H1 (cell line): ENCODE measurements around the gene ATG5. TPM values are rescaled to one million over a fixed set of nuclear protein-coding genes. Genes with fewer than 3 reads are reported as not detected.

Experiments
- CTCF ChIA-PET: fragments of 300-600 bp; sonication (Branson Sonifier 250); formaldehyde crosslinking; loops from one replicate; lab custom pipeline; 2021; ENCODE audit not compliant: partially characterized antibody; lab: Charles Lee
- POLR2A ChIA-PET: fragments of 300-600 bp; sonication (Branson Sonifier 250); formaldehyde crosslinking; loops from one replicate; lab custom pipeline; 2021; ENCODE audit warnings: inconsistent platforms; ENCODE audit not compliant: partially characterized antibody; lab: Charles Lee
- DNase-seq, 2 experiments: peaks; one replicate each; pipeline versions ENCODE4 v3.0.0 to v3.0.0-alpha.2; 2010 to 2022; ENCODE audit warnings: low spot score in 2 of 2, low read depth in 1 of 2, mixed read lengths in 1 of 2
- FAIRE-seq: peaks from 2 replicates; lab custom pipeline; 2011; peaks lifted over from hg19 to GRCh38; lab: Jason Lieb, UNC
- H2AFZ ChIP-seq: 2 replicates; pipeline ENCODE4 v1.8.1; 2012; ENCODE audit warnings: low read length, inconsistent platforms
- H2AK5ac ChIP-seq: 2 replicates; pipeline ENCODE4 v1.6.1; 2013; ENCODE audit warnings: low read depth, low read length
- H2BK120ac ChIP-seq: replicated peaks from 2 replicates; pipeline ENCODE3; 2013; ENCODE audit warnings: low read depth, low read length, inconsistent platforms
- H2BK12ac ChIP-seq: 2 replicates; pipeline ENCODE4 v1.6.1; 2013; ENCODE audit warnings: low read depth, low read length
- H2BK15ac ChIP-seq: 2 replicates; pipeline ENCODE4 v1.6.1; 2013; ENCODE audit warnings: low read length
- H2BK20ac ChIP-seq: 2 replicates; pipeline ENCODE4 v1.6.1; 2013; ENCODE audit warnings: low read length
- H2BK5ac ChIP-seq: 2 replicates; pipeline ENCODE4 v1.6.1; 2013; ENCODE audit warnings: low read depth, low read length
- H3K14ac ChIP-seq: 2 replicates; pipeline ENCODE4 v1.6.1; 2013; ENCODE audit warnings: inconsistent platforms; ENCODE audit not compliant: insufficient read length
- H3K18ac ChIP-seq: 2 replicates; pipeline ENCODE4 v1.6.1; 2013; ENCODE audit warnings: low read length; ENCODE audit errors: extremely low read depth
- H3K23ac ChIP-seq: 2 replicates; pipeline ENCODE4 v1.6.1; 2013; ENCODE audit warnings: inconsistent platforms; ENCODE audit not compliant: insufficient read length
- H3K23me2 ChIP-seq: 2 replicates; pipeline ENCODE4 v1.6.1; 2013; ENCODE audit warnings: low read depth, low read length
- H3K27ac ChIP-seq: 2 replicates; pipeline ENCODE4 v1.6.1; 2011; ENCODE audit warnings: low read depth, low read length, inconsistent platforms
- H3K27me3 ChIP-seq, 4 experiments: replicated peaks in 1 of 4; 1 replicate in 1 of 4; 2 replicates in 3 of 4; pipeline versions ENCODE4 v1.6.1 to v1.8.1; 2011 to 2013; ENCODE audit warnings: low read length in 3 of 4, mild to moderate bottlenecking in 3 of 4, inconsistent platforms in 2 of 4, mixed read lengths in 2 of 4, moderate library complexity in 1 of 4; ENCODE audit not compliant: control insufficient read depth in 3 of 4, insufficient read depth in 3 of 4; ENCODE audit errors: extremely low read depth in 1 of 4
- H3K36me3 ChIP-seq, 4 experiments: 2 replicates each; pipeline versions ENCODE4 v1.6.1 to v1.8.1; 2011 to 2013; ENCODE audit warnings: mild to moderate bottlenecking in 4 of 4, low read length in 3 of 4, moderate library complexity in 2 of 4, control low read depth in 1 of 4, inconsistent platforms in 1 of 4; ENCODE audit not compliant: insufficient read depth in 4 of 4, control insufficient read depth in 2 of 4
- H3K4ac ChIP-seq: replicated peaks from 2 replicates; pipeline ENCODE3; 2013; ENCODE audit warnings: low read length, low read depth, mixed read lengths, inconsistent platforms; ENCODE audit not compliant: insufficient read length
- H3K4me1 ChIP-seq, 4 experiments: replicated peaks in 1 of 4; 1 replicate in 1 of 4; 2 replicates in 3 of 4; pipeline versions ENCODE4 v1.6.1 to v1.8.1; 2011 to 2013; ENCODE audit warnings: low read length in 3 of 4, inconsistent platforms in 2 of 4, mixed read lengths in 1 of 4; ENCODE audit not compliant: insufficient read depth in 4 of 4, control insufficient read depth in 3 of 4
- H3K4me2 ChIP-seq, 2 experiments: 2 replicates each; pipeline versions ENCODE4 v1.6.1 to v1.8.1; 2011 to 2013; ENCODE audit warnings: low read depth in 2 of 2, low read length in 2 of 2, control low read depth in 1 of 2, inconsistent platforms in 1 of 2, mild to moderate bottlenecking in 1 of 2; ENCODE audit not compliant: insufficient read depth in 1 of 2
- H3K4me3 ChIP-seq, 4 experiments: fragments of 200-600, 300-600 bp in 1 of 4; sonication (generic), shearing (Covaris generic), sonication (Bioruptor Twin) in 1 of 4; 2 replicates each; pipeline versions ENCODE4 v1.5.1 to v1.8.1; 2011 to 2016; ENCODE audit warnings: low read length in 4 of 4, low read depth in 3 of 4, control low read depth in 2 of 4, inconsistent platforms in 2 of 4, mild to moderate bottlenecking in 2 of 4, mixed read lengths in 1 of 4, moderate library complexity in 1 of 4; ENCODE audit not compliant: insufficient read depth in 2 of 4; ENCODE audit errors: extremely low read depth in 1 of 4
- H3K56ac ChIP-seq: replicated peaks from 2 replicates; pipeline ENCODE3; 2013; ENCODE audit warnings: low read depth, mild to moderate bottlenecking, mixed read lengths, low read length, inconsistent platforms; ENCODE audit not compliant: insufficient read length
- H3K79me1 ChIP-seq: 2 replicates; pipeline ENCODE4 v1.6.1; 2013; ENCODE audit warnings: low read depth, low read length, control low read depth
- H3K79me2 ChIP-seq, 2 experiments: 2 replicates each; pipeline versions ENCODE4 v1.6.1 to v1.8.1; 2012 to 2013; ENCODE audit warnings: low read length in 2 of 2, mild to moderate bottlenecking in 2 of 2, inconsistent platforms in 1 of 2; ENCODE audit not compliant: insufficient read depth in 2 of 2, control insufficient read depth in 1 of 2
- H3K9ac ChIP-seq, 4 experiments: replicated peaks in 1 of 4; 1 replicate in 1 of 4; 2 replicates in 3 of 4; pipeline versions ENCODE4 v1.6.1 to v1.8.1; 2011 to 2013; ENCODE audit warnings: low read depth in 3 of 4, low read length in 3 of 4, control low read depth in 2 of 4, mild to moderate bottlenecking in 2 of 4, moderate library complexity in 2 of 4, inconsistent platforms in 1 of 4; ENCODE audit errors: extremely low read depth in 1 of 4
- H3K9me3 ChIP-seq, 2 experiments: 2 replicates each; pipeline versions ENCODE4 v1.6.1 to v1.8.1; 2012 to 2013; ENCODE audit warnings: mild to moderate bottlenecking in 2 of 2, moderate library complexity in 2 of 2, control low read depth in 1 of 2, inconsistent platforms in 1 of 2, low read depth in 1 of 2, low read length in 1 of 2, mixed read lengths in 1 of 2; ENCODE audit not compliant: insufficient read depth in 2 of 2
- H4K20me1 ChIP-seq, 2 experiments: replicated peaks in 1 of 2; 2 replicates each; pipeline versions ENCODE3 to v1.8.1; 2011 to 2013; ENCODE audit warnings: inconsistent platforms in 2 of 2, low read length in 2 of 2, mild to moderate bottlenecking in 1 of 2; ENCODE audit not compliant: insufficient read depth in 2 of 2, control insufficient read depth in 1 of 2
- H4K5ac ChIP-seq: 2 replicates; pipeline ENCODE4 v1.6.1; 2013; ENCODE audit warnings: low read length, low read depth, mixed read lengths, inconsistent platforms; ENCODE audit not compliant: insufficient read length
- H4K8ac ChIP-seq: 2 replicates; pipeline ENCODE4 v1.8.0; 2013; ENCODE audit warnings: mild to moderate bottlenecking, moderate library complexity, low read length, inconsistent platforms; ENCODE audit not compliant: insufficient read depth; ENCODE audit errors: extremely low read depth
- H4K91ac ChIP-seq: replicated peaks from 2 replicates; pipeline ENCODE3; 2013; ENCODE audit warnings: low read length, mixed read lengths, inconsistent platforms; ENCODE audit not compliant: insufficient read length
- ATF2 ChIP-seq: IDR thresholded peaks from 2 replicates; pipeline ENCODE4 v1.6.1; 2012; ENCODE audit warnings: low read length, inconsistent platforms
- EP300 ChIP-seq, 2 experiments: IDR thresholded peaks; 1 replicate in 1 of 2; 2 replicates in 1 of 2; pipeline ENCODE4 v1.6.1; 2011 to 2012; ENCODE audit warnings: low read depth in 2 of 2, low read length in 2 of 2, mild to moderate bottlenecking in 2 of 2, borderline replicate concordance in 1 of 2, inconsistent platforms in 1 of 2, moderate library complexity in 1 of 2
- GABPA ChIP-seq: IDR thresholded peaks from 2 replicates; pipeline ENCODE4 v1.6.1; 2011; ENCODE audit warnings: mild to moderate bottlenecking, low read length, moderate library complexity, borderline replicate concordance; ENCODE audit not compliant: insufficient read depth
- YY1 ChIP-seq: IDR thresholded peaks from 2 replicates; pipeline ENCODE4 v1.6.1; 2011; ENCODE audit warnings: low read depth, mild to moderate bottlenecking, low read length
- WGBS, 2 experiments: shearing (Covaris generic) in 1 of 2; methylation state at CpG; one replicate each; pipeline versions ENCODE4 v1.1.6 to v1.1.7; 2013 to 2015; ENCODE audit warnings: low lambda C conversion rate in 2 of 2, mixed read lengths in 2 of 2, inconsistent platforms in 1 of 2, low coverage in 1 of 2, missing lambda C conversion rate in 1 of 2; ENCODE audit not compliant: insufficient replicate concordance in 2 of 2, insufficient coverage in 1 of 2, insufficient read length in 1 of 2; ENCODE audit errors: extremely low coverage in 1 of 2, missing lambda C conversion rate in 1 of 2; 5-methylcytosine and 5-hydroxymethylcytosine counted together
- polyA plus RNA-seq, 7 experiments: library from polyadenylated mRNA; depleted of rRNA in 3 of 7; stranded (reverse) in 5 of 7; unstranded in 2 of 7; fragments of >200 nt in 5 of 7; fragments of 200-250 nt in 2 of 7; gene quantifications; 1 replicate in 5 of 7; 2 replicates in 1 of 7; 4 replicates in 1 of 7; pipeline versions ENCODE4 v1.2.1 to v1.2.3, GENCODE V29; 2011 to 2013; ENCODE audit warnings: missing spikeins in 2 of 7, mixed read lengths in 2 of 7
- total RNA-seq: library from RNA; stranded (reverse); fragmentation: NEBNext Ultra II Directional; extraction: Animal tissue kit (Norgen Biotek cat#: 25700); gene quantifications from 2 replicates; pipeline ENCODE4 v1.2.1, GENCODE V29; 2021

The ATG5 gene
- total and polyA plus RNA-seq, 2 of the 8 experiments (the other 6 are each of a cell fraction or from before 2014, with no cell fraction given): 18.2 to 39.0 TPM

DNA sequence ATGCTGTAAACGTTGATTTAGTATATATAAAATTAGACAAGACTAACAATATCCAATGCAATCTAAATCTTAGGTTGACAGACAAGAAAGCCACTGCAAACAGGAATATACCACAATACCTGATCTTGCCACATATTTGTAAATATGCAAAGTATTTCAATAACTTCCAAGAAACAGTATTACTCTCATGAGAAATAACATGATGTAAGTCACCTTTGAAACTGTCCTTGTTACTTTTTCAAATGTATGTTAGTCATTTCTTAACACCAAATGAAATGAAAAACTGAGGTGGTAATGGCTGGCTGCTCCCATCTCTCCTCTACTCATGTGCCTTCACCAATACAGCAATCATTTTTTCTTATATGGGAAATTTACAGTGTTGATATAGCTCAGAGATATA lies 118.7 kb downstream of the ATG5 start:
- no peak overlapping the region for H2BK5ac ChIP-seq
- POLR2A ChIA-PET: interaction anchor here (0.6 kb wide), 1 partner anchor 1412 kb away, joined by 3 read pairs; no protein-coding TSS in a partner anchor

More for the DNA sequence above, 118.7 kb downstream of the ATG5 start:
- H3K36me3 ChIP-seq: peaks cover 0 to under 1% (median 0%) of the 10 kb centered on the region in 4 experiments; a peak in 2 of 8 replicates
- CTCF ChIA-PET: interaction anchor here (0.8 to 3.4 kb wide), 3 partner anchors 17 to 65 kb away, joined by 3 to 13 read pairs (median 3); no protein-coding TSS in a partner anchor
- no peak overlapping the region for H3K56ac ChIP-seq
- DNase-seq (no peak), FAIRE-seq (no peak)
- no peak overlapping the region for H4K8ac ChIP-seq
- H2BK12ac ChIP-seq: no peak overlapping the region
- no peaks in the 10 kb centered on the region for H3K23me2 ChIP-seq
- H3K4me1 ChIP-seq: no peaks in the 10 kb centered on the region; a peak in 1 of 7 replicates
- H3K23ac ChIP-seq: no peak overlapping the region
- no peak overlapping the region for H4K91ac ChIP-seq
- no peak overlapping the region for H3K4ac ChIP-seq
- H3K4me3 ChIP-seq: no peak overlapping the region
- no peak overlapping the region for H2BK20ac ChIP-seq
- H2BK120ac ChIP-seq: no peak overlapping the region
- H3K27me3 ChIP-seq: no peaks in the 10 kb centered on the region
- H3K4me2 ChIP-seq: no peak overlapping the region
- no peaks in the 10 kb centered on the region for H3K9me3 ChIP-seq
- no peak overlapping the region for H3K27ac ChIP-seq
- no peak overlapping the region for H2BK15ac ChIP-seq
- no peak overlapping the region for H3K14ac ChIP-seq
- no peak overlapping the region for H4K5ac ChIP-seq
- no peak overlapping the region for H3K18ac ChIP-seq
- H2AFZ ChIP-seq: no peak overlapping the region
- 78% methylated on average over 1 of the region's 1 CpG; no CpG with 5 or more reads in 1 of the 2 experiments for WGBS, 2 experiments
- H3K9ac ChIP-seq: no peak overlapping the region
- no peaks in the 10 kb centered on the region for H4K20me1 ChIP-seq
- TF ChIP-seq EP300 (IDR thresholded peaks at IDR 0.05; ENCODE audit: borderline replicate concordance in 1 of 2, low read depth in 2 of 2, low read length in 2 of 2) (no peak), GABPA (no peak), YY1 (no peak), ATF2 (no peak)
- peaks cover 0 to 3% of the 10 kb centered on the region in 2 experiments; a peak in 1 of 4 replicates for H3K79me2 ChIP-seq
- no peak overlapping the region for H2AK5ac ChIP-seq
- H3K79me1 ChIP-seq: no peaks in the 10 kb centered on the region
